AG04450 (cell line): ENCODE measurements around the gene PARD3B. TPM values are rescaled to one million over a fixed set of nuclear protein-coding genes. Genes with fewer than 3 reads are reported as not detected.

Source experiments
- CTCF ChIA-PET: fragments of 300-600, 350-600 bp; formaldehyde crosslinking; extraction: SDS; loops from one replicate; lab custom pipeline; 2022; ENCODE audit warnings: antibody characterized with exemption, inconsistent platforms; lab: Charles Lee
- POLR2A ChIA-PET: fragments of 350-600 bp; formaldehyde crosslinking; extraction: SDS; loops from one replicate; lab custom pipeline; 2021; ENCODE audit warnings: antibody characterized with exemption, inconsistent platforms; lab: Yijun Ruan, JAX
- DNase-seq: peaks from one replicate; pipeline ENCODE4 v3.0.0-alpha.2; 2011; ENCODE audit warnings: low read depth, low spot score
- H3K27ac ChIP-seq: one replicate; pipeline ENCODE4 v1.5.1; 2012; ENCODE audit warnings: low read depth, low read length, control low read depth
- H3K27me3 ChIP-seq: one replicate; pipeline ENCODE4 v1.6.0; 2012; ENCODE audit warnings: low read length; ENCODE audit not compliant: control insufficient read depth, insufficient read depth
- H3K4me3 ChIP-seq: 2 replicates; pipeline ENCODE4 v1.5.1; 2011; ENCODE audit warnings: mild to moderate bottlenecking, low read depth, low read length, control low read depth
- H3K9me3 ChIP-seq: 2 replicates; pipeline ENCODE4 v1.5.1; 2012; ENCODE audit warnings: low read length; ENCODE audit not compliant: control insufficient read depth, insufficient read depth
- polyA plus RNA-seq: library from polyadenylated mRNA; depleted of rRNA; stranded (reverse); fragments of >200 nt; gene quantifications from 2 replicates; pipeline ENCODE4 v1.2.3, GENCODE V29; 2011
- TF ChIP-seq, protein P1 (sequence below): IDR thresholded peaks from 2 replicates; pipeline ENCODE4 v1.5.1; 2011; ENCODE audit warnings: low read depth, low read length, control low read depth, inconsistent platforms

PARD3B gene
- polyA plus RNA-seq, 1 experiment: 8.5 TPM

DNA sequence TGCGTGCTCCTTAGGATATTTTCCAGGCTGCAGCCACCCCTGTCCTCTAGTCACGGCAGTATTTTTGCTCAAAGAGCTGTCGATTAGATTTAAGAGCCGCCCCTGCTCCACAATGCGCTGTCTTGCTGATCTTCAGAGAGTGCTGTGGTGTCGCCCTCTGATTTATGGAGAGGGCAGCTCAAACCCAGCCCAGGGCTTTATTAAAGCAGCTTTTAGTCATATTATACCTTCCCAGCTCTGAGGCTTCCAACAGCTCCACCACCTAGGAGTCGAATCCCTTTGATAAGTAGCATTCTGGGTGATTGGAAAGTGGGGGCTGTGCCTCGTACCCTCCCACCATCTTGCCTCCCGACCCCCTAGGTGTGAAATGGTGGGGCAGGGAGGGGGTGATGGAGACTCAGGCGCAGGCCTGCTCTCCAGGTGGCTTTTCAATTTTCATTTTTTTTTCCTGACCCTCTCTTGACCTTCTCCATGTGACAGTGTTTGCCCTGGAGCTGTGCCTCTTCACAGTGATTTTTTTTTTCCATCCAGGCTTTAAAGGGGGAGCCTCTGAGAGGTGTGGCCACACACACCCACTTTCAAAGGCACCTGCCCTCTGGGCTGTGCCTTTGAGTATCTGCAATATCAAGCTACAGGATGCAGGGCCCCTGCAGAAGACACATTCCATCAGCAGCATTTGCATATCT is 1084.0 kb downstream of the PARD3B start:
- H3K9me3 ChIP-seq: no peaks in the 10 kb centered on the region
- POLR2A ChIA-PET: no interaction called here
- DNase-seq: no peak
- CTCF ChIA-PET: no interaction called here
- H3K27ac ChIP-seq: no peak overlapping the region
- no peak overlapping the region for H3K4me3 ChIP-seq
- H3K27me3 ChIP-seq: no peaks in the 10 kb centered on the region
- TF ChIP-seq, protein P1, sequence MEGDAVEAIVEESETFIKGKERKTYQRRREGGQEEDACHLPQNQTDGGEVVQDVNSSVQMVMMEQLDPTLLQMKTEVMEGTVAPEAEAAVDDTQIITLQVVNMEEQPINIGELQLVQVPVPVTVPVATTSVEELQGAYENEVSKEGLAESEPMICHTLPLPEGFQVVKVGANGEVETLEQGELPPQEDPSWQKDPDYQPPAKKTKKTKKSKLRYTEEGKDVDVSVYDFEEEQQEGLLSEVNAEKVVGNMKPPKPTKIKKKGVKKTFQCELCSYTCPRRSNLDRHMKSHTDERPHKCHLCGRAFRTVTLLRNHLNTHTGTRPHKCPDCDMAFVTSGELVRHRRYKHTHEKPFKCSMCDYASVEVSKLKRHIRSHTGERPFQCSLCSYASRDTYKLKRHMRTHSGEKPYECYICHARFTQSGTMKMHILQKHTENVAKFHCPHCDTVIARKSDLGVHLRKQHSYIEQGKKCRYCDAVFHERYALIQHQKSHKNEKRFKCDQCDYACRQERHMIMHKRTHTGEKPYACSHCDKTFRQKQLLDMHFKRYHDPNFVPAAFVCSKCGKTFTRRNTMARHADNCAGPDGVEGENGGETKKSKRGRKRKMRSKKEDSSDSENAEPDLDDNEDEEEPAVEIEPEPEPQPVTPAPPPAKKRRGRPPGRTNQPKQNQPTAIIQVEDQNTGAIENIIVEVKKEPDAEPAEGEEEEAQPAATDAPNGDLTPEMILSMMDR: no peak

DNA sequence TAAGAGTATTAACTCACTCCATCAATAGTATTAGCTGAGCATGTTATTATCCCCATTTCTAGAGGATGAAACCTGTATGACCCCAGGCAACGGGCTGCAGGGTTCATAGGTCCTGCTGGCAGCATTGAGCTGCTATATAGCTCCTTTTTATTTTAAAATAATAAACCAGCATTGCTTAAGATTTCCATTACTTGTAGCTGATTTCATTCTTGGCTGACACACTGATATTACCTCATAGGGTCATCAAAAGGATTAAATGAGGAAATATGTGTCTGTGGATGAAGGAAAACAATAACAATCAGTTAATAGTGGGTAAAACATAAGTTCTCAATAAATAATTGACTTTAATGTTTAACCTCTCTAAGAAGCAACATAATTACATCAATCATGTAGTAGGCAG is 1088.7 kb downstream of the PARD3B start:
- H3K27me3 ChIP-seq: no peaks in the 10 kb centered on the region
- no peak overlapping the region for H3K4me3 ChIP-seq
- TF ChIP-seq, protein P1: no peak
- ChIA-PET CTCF (no interaction called here), POLR2A (no interaction called here)
- H3K27ac ChIP-seq: no peak overlapping the region
- no peak for DNase-seq
- no peaks in the 10 kb centered on the region for H3K9me3 ChIP-seq

DNA sequence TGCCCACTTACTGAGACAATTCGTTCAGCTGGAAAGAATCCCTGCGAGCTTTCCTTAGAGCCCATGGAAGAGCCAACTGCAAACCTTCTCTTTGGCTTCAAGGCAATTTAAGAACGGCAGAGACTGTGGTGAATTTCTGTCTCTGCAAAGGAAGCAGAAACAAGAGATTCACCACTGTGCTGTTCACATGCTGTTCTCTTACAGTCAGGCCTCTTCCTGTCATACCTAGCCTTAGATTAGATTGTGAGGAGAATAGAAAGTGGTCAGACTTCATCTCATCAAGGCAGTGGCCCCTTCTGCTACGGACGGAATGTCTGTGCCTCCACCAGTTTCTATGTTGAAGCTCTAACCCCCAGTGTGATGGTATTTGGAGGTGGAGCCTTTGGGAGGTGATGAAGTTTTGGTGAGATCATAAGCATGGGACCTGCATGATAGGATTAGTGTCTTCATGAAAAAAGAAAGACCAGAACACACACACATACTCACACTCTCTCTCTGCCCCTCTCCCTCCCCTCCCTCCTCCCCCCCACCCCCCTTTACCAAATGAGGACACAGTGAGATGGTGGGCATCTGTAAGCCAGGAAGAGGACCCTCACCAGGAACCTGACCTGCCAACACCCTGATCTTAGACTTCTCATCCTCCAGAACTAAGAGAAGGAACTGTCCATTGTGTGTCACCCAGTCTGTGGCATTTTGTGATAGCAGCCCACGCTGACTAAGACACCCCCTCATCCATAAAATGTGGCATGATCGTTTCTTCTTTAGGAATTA is 1091.5 kb downstream of the PARD3B start:
- no peak for DNase-seq
- POLR2A ChIA-PET: no interaction called here
- TF ChIP-seq, protein P1: no peak
- Histone ChIP-seq H3K4me3 (no peak overlapping the region), H3K27ac (no peak overlapping the region), H3K27me3 (no peaks in the 10 kb centered on the region), H3K9me3 (no peaks in the 10 kb centered on the region)
- CTCF ChIA-PET: no interaction called here

DNA sequence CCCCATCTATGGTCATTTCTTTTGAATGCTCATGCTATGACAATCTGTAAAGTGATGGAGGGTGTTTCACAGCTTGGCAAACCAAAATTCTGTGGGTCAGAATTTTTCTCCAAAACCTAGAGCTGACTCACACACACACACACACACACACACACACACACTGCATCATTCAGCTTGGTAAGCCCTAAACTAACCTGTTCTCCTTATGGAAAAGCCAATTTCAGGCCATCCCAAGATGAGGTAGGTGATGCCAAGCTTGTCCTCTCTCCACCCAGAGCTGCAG is 1092.0 kb downstream of the PARD3B start:
- Histone ChIP-seq H3K27ac (no peak overlapping the region), H3K4me3 (no peak overlapping the region), H3K9me3 (no peaks in the 10 kb centered on the region), H3K27me3 (no peaks in the 10 kb centered on the region)
- POLR2A ChIA-PET: no interaction called here
- TF ChIP-seq, protein P1: no peak
- CTCF ChIA-PET: no interaction called here
- DNase-seq: no peak

DNA sequence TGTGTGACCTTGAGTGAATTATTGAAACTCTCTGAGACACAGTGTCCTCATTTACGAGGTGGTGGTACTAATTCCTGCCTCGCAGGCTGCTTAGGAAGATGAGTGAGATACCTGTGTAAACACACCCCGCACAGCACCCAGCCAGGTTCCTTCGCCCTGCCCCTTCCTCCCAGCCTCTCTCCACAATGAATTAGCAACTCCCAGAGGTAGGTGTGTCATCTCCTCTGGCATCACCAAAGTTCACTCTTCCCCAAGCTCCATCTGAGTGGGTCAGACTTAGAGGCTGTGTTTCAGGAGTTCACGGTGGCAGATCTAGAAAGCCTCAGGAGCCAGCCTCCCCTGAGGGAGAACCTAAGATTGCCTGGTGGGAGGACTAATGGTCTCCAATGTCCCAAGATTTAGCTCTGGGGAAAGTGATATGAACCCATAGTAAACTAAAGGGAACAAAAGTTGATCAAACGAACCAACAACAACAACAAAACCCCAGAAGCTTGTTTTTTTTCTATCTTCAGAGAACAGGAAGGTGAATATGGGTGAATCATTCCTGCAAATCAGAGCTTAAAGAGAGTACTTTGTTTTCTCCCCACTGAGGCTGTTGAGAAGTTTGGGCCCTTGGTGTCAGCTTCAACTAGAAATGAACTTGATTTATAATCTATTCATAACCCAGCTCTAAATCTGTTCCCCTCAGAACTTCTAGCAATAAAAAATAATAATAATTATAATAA is 1092.7 kb downstream of the PARD3B start:
- TF ChIP-seq, protein P1: no peak
- POLR2A ChIA-PET: no interaction called here
- CTCF ChIA-PET: no interaction called here
- Histone ChIP-seq H3K27ac (no peak overlapping the region), H3K4me3 (no peak overlapping the region), H3K27me3 (no peaks in the 10 kb centered on the region), H3K9me3 (no peaks in the 10 kb centered on the region)
- no peak for DNase-seq
